ENCODE results near the gene RAI1.

The RAI1 gene

GRCh38 chr17:17789828-17790636 lies 108.8 kb downstream of the RAI1 start:
- DNase-seq, result no peak

- DNase-seq, result no peak
These were observed 109.6 kb downstream of the RAI1 start for GRCh38 chr17:17790637-17791464.

DNA sequence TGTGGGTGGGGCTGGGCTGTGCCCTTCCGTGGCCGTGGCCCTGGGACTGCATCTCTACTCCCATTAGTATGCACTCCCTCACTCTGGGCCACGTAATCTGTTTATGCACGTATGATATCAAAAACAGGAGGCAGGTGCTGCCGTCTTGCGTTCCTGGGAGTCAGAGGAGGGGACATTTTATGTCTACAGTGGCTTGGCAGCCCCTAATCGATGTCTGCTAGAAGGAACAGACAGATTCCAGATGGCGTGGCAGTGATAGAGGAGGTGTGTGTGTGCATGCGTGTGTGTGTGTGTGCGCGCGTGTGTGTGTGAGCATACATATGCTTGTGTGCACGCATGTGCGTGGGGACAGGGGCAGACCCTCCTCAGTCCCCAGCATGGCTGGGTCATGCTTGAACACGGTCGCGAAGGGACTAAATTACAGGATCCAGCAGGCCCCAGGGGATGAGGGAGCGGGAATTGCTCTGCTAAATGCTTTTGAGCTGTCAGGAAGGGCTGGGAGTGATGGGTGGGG lies 110.8 kb downstream of the RAI1 start:
- no peak for DNase-seq

GRCh38 chr17:17792551-17793377 lies 111.5 kb downstream of the RAI1 start:
- DNase-seq, result no peak

DNA sequence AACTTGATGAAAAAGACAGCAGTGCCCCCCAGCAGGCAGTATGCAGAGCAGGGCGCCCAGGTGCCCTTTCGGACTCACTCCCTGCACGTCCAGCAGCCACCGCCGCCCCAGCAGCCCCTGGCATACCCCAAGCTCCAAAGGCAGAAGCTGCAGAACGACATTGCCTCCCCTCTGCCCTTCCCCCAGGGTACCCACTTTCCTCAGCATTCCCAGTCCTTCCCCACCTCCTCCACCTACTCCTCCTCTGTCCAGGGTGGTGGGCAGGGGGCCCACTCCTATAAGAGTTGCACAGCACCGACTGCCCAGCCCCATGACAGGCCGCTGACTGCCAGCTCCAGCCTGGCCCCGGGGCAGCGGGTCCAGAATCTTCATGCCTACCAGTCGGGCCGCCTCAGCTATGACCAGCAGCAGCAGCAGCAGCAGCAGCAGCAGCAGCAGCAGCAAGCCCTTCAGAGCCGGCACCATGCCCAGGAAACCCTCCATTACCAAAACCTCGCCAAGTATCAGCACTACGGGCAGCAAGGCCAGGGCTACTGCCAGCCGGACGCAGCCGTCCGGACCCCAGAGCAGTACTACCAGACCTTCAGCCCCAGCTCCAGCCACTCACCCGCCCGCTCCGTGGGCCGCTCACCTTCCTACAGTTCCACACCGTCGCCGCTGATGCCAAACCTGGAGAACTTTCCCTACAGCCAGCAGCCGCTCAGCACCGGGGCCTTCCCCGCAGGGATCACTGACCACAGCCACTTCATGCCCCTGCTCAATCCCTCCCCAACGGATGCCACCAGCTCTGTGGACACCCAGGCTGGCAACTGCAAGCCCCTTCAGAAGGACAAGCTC lies 112.3 kb downstream of the RAI1 start:
- no peak for DNase-seq

DNA sequence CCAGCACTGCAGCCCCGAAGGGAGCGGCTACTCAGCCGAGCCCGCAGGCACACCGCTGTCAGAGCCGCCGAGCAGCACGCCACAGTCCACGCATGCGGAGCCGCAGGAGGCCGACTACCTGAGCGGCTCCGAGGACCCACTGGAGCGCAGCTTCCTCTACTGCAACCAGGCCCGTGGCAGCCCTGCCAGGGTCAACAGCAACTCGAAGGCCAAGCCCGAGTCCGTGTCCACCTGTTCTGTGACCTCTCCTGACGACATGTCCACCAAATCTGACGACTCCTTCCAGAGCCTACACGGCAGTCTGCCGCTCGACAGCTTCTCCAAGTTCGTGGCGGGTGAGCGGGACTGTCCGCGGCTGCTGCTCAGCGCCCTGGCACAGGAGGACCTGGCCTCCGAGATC lies 113.1 kb downstream of the RAI1 start:
- DNase-seq, result no peak

DNA sequence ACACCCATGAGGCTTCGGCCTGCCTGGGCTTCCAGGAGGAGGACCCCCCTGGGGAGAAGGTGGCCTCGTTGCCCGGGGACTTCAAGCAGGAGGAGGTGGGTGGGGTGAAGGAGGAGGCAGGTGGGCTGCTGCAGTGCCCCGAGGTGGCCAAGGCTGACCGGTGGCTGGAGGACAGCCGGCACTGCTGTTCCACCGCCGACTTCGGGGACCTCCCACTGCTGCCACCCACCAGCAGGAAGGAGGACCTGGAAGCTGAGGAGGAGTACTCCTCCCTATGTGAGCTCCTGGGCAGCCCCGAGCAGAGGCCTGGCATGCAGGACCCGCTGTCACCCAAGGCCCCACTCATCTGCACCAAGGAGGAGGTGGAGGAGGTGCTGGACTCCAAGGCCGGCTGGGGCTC lies 114.0 kb downstream of the RAI1 start:
- no peak for DNase-seq

DNA sequence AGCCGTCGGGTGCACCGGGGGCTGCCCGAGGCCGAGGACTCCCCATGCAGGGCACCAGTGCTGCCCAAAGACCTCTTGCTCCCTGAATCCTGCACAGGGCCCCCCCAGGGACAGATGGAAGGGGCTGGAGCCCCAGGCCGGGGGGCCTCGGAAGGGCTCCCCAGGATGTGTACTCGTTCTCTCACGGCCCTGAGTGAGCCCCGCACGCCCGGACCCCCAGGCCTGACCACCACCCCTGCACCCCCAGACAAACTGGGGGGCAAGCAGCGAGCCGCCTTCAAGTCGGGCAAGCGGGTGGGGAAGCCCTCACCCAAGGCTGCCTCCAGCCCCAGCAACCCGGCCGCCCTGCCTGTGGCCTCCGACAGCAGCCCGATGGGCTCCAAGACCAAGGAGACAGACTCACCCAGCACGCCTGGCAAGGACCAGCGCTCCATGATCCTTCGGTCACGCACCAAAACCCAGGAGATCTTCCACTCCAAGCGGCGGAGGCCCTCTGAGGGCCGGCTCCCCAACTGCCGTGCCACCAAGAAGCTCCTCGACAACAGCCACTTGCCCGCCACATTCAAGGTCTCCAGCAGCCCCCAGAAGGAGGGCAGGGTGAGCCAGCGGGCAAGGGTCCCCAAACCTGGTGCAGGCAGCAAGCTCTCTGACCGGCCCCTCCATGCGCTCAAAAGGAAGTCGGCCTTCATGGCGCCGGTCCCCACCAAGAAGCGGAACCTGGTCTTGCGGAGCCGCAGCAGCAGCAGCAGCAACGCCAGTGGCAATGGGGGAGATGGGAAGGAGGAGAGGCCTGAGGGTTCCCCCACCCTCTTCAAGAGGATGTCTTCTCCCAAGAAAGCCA lies 114.9 kb downstream of the RAI1 start:
- DNase-seq, result no peak

DNA sequence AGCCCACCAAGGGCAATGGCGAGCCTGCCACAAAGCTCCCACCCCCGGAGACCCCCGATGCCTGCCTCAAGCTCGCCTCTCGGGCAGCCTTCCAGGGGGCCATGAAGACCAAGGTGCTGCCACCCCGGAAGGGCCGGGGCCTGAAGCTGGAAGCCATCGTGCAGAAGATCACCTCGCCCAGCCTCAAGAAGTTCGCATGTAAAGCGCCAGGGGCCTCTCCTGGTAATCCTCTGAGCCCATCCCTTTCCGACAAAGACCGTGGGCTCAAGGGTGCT lies 115.5 kb downstream of the RAI1 start:
- DNase-seq, result no peak

DNA sequence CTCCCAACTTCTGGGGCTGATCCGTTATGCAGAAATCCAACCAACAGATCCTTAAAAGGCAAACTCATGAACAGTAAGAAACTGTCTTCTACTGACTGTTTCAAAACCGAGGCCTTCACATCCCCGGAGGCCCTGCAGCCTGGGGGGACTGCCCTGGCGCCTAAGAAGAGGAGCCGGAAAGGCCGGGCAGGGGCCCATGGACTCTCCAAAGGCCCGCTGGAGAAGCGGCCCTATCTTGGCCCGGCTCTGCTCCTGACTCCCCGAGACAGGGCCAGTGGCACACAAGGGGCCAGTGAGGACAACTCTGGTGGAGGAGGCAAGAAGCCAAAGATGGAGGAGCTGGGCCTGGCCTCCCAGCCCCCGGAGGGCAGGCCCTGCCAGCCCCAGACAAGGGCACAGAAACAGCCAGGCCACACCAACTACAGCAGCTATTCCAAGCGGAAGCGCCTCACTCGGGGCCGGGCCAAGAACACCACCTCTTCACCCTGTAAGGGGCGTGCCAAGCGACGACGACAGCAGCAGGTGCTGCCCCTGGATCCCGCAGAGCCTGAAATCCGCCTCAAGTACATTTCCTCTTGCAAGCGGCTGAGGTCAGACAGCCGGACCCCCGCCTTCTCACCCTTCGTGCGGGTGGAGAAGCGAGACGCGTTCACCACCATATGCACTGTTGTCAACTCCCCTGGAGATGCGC lies 116.0 kb downstream of the RAI1 start:
- no peak for DNase-seq

GRCh38 chr17:17798010-17798556 lies 116.8 kb downstream of the RAI1 start:
- no peak for DNase-seq

- DNase-seq, result no peak
These were observed 117.5 kb downstream of the RAI1 start for GRCh38 chr17:17798573-17799255.

DNA sequence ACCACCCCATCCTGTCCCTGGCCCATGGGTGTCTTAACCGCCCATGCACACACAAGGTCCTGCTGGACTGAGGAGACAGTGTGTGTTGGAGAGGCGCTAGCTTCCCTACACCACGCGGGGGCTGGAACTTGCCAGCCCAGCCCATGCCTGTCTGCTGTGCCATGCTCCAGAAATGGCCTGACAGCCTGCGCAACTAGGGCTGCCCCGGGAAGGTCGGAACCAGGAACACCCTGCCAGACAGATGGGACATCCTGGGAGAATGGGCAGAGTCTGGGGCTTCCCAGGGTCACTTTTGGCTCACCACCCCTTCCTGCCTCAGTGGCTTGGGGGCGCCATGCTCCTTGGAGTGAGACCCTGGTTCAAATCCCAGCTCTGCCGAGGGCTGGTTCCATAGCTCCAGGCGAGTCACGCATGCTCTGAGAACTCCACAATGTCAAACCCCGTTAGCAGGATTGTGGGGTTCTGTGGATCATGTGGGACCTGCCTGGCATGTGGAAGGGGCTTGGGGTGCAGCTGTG lies 119.3 kb downstream of the RAI1 start:
- DNase-seq, result no peak

DNA sequence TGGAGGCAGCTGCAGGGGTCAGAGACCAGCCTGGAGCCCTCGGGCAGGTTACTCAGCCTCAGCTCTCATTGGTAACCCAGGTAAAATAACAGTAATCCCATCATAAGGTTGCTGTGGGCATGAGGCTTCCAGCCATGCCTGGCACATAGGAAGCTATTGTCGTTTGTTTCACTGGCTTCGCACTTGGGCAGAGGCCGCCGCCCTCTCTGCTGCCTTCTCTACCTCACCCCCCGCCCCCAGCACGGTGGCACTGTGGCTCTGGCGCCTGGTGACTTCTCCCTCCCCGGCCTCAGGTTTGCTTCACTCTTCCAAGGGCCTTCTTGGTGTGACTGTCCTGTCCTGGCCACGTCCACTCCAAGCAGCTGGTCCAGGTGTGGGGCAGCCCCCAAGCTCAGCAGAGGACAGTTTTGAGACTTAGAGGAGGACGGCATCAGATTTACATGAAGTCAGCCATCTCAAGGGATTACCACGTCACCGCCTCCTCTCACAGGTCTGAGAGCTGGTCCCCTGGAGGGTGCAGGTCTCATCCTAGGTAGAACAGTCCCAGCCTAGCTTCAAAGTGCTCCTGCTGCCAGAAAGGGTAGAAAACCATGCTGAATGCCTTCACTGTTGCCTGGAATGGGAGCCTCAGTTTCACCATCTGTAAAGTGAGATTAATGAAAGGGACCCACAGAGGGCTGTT lies 120.7 kb downstream of the RAI1 start:
- no peak for DNase-seq

GRCh38 chr17:17804007-17804406 lies 122.7 kb downstream of the RAI1 start:
- no peak for DNase-seq

DNA sequence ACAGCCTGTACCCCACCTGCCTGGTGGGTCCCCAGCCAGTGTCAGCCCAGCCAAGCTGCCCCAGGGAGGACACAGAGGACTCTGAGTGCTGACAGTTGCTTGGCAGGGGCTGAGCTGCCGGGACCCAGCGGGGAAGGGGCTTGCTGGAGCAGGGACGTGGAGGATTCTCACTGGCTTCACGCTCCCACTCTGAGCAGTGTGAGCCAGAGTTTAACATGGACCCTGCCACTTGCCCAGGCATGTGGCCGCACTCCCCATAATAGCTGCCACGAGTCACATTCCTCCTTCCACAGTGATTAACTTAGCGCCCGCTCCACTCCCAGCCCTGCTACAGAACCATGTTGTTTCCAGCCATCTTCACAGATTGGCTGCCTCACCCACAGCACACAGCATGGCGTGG lies 124.3 kb downstream of the RAI1 start:
- no peak for DNase-seq

GRCh38 chr17:17806035-17806434 lies 124.8 kb downstream of the RAI1 start:
- DNase-seq, result no peak

DNA sequence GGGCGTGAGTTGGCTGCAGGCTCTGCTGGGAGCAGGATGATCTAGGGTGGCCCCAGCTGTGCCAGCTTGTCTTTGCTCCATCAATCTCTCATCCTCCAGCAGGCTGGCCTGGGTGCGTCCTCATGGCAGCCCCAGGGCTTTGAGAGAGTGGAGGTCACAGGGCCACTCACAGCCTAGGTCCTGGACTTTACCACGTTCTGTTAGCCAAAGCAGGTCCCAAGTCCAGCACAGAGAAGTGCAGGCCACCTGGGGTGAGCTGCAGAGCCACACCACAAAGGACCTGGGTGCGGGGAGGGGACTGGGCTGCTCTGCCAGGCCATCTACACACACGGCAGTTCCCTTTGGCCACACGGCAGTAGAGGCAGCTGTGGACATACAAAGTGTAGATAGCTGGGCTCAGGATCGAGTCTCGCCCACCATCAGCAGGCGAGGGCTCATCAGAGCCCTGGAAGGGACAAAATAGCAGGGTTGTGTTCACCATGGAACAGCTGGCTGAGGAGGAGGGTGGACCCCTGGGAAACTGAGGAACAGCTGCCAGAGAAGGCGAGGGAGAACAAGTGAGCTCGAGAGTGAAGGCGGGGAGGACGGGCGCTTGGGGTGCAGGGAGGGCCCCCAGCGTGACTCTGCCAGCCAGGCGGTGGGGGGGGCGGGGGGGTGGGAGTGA lies 125.5 kb downstream of the RAI1 start:
- no peak for DNase-seq

Data from T1000 (cell line).